Kidney capillary endothelial cell (primary cell): Measurements from ENCODE around the gene ZNF318.
"Not testable (repeated sequence)": the region's sequence is repeated elsewhere in the genome, so short reads cannot be mapped to it uniquely, and the experiment has no call there.

Experiments
- DNase-seq: peaks from one replicate; pipeline ENCODE4 v3.0.0-alpha.2; 2018; ENCODE audit warnings: low spot score

Gene ZNF318, protein sequence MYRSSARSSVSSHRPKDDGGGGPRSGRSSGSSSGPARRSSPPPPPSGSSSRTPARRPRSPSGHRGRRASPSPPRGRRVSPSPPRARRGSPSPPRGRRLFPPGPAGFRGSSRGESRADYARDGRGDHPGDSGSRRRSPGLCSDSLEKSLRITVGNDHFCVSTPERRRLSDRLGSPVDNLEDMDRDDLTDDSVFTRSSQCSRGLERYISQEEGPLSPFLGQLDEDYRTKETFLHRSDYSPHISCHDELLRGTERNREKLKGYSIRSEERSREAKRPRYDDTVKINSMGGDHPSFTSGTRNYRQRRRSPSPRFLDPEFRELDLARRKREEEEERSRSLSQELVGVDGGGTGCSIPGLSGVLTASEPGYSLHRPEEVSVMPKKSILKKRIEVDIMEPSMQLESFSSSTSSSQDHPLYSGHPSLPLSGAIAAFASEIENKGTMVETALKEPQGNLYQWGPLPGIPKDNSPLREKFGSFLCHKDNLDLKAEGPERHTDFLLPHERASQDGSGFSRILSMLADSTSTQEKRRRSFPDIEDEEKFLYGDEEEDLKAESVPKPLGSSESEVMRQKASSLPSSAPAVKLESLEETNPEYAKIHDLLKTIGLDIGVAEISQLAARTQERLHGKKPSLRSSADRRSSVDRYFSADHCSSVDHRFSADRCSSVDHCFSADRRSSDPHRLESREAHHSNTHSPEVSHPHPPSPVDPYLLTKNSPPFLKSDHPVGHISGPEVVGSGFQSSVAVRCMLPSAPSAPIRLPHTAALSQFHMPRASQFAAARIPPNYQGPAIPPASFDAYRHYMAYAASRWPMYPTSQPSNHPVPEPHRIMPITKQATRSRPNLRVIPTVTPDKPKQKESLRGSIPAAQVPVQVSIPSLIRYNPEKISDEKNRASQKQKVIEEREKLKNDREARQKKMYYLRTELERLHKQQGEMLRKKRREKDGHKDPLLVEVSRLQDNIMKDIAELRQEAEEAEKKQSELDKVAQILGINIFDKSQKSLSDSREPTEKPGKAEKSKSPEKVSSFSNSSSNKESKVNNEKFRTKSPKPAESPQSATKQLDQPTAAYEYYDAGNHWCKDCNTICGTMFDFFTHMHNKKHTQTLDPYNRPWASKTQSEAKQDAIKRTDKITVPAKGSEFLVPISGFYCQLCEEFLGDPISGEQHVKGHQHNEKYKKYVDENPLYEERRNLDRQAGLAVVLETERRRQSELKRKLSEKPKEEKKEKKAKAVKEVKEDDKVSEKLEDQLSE (N-terminal part only)

DNA sequence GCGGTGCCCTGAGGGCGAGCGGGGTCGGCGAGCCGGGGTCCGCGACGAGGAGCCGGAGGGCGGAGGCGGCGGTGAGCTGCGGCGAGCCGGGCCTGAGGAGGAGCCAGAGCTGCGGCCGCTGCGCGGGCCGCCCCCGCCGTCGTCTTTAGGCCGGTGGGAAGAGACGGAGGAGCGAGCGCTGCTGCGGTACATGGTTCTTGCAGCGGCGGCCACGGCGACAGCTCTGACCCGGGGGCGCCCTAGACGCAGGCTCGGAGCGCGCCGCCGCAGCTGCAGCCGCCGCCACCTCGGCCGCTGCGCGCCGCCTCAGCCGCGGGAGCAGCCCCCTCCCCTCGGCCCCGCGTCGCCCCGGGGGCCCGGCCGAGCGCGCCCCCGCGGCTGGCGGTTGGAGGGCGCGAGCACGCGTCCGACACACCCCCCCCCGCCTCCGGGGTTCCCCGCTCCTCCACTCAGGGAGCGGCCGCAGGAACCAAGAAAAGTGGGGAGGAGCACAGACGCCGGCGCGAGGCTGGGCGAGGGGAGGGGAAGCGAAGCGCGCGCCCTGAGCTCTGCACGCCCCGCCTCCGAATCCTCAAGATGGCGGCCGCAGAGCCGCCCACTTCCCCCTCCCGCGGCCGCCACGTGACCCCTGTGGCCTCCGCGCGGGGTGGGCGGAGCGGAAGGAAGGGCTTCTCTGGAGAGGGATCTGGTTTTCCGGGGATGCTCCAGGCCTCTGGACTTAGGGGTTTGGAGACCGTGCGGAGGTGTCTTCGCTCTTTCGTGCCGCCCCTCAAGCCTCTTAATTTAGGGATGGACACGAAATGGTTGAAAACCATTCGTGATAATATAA is at the start of gene ZNF318:
ZNF318 (minus strand) TSS at position 474 of the 829 bp plus-strand sequence; CDS start at position 192, 282 bp downstream.
- DNase-seq: peak; percentile 93

DNA sequence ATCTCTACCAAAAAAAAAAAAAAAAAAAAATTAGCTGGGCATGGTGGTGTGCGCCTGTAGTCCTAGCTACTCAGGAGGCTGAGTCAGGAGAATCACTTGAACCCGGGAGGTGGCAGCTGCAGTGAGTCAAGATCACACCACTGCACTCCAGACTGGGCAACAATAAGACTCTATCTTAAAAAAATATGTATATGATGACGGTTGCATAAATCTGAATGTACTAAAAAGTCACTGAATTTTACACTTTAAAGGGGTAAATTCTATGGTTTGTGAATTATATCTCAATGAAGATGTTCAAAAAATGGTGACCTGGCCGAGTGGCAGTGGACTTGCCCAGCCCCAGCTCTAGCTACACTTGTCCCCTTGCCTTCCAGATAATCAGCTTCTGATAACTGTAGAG is 47.5 kb upstream of the ZNF318 start:
- DNase-seq: no peak

DNA sequence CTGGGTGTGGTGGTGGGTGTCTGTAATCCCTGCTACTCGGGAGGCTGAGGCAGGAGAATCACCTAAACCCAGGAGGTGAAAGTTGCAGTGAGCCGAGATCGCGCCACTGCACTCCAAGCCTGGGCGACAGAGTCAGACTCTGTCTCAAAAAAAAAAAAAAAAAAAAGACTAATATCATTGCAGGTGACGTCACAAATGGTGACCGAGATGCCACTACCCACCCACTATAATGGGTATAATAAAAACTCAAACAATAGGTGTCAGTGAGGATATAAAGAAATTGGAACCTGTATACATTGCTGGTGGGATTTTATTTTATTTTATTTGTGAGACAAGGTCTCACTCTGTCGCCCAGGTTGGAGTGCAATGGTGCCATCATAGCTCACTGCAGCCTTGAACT is 45.8 kb upstream of the ZNF318 start:
- DNase-seq: not testable (repeated sequence)

- DNase-seq: no peak
These were observed 43.6 kb upstream of the ZNF318 start for GRCh38 chr6:43413002-43413401.

GRCh38 chr6:43412541-43412940 is 43.1 kb upstream of the ZNF318 start:
- no peak for DNase-seq

- DNase-seq: not testable (repeated sequence)
These were observed 41.3 kb upstream of the ZNF318 start for GRCh38 chr6:43410776-43411175.

- DNase-seq: no peak
These were observed 38.8 kb upstream of the ZNF318 start for GRCh38 chr6:43408259-43408658.

DNA sequence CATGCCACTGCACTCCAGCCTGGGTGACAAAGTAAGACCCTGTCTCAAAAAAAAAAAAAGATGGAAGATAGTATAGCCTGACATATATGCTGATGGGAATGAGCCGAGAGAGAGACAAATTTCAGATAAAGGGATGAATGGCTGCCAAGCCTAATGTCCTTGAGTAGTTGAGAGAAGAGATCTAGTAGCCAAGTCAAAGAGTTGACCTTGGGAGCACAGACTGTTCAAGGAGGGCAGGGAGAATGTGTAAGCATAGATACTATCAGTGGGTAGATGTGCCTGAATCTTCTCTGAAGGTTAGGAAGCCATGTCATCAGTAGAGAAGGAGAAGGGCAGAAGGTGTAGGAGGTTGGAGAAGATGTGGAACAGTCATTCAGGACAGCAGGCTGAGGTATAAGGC is 37.8 kb upstream of the ZNF318 start:
- no peak for DNase-seq

- peak; percentile 34 for DNase-seq
These were observed 35.9 kb upstream of the ZNF318 start for GRCh38 chr6:43405354-43405753.

DNA sequence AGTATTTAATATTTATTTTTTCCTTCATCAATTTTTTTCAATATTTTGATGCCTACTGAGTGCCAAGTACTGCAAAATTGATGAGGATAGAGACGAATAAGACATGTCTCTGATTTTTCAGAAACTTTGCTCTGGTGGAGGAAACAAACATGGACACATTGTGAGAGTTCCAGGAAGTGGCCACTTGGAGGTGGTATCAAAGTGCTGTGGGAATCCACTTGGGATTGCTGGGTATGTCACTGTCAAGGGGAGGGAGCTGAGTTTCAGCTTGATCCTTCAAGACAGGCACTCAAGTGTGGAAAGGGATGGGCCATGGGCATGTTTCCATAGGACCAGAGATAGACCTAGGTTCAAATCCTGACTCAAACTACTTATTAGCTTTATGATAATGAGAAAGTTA is 33.4 kb upstream of the ZNF318 start:
- DNase-seq: no peak

DNA sequence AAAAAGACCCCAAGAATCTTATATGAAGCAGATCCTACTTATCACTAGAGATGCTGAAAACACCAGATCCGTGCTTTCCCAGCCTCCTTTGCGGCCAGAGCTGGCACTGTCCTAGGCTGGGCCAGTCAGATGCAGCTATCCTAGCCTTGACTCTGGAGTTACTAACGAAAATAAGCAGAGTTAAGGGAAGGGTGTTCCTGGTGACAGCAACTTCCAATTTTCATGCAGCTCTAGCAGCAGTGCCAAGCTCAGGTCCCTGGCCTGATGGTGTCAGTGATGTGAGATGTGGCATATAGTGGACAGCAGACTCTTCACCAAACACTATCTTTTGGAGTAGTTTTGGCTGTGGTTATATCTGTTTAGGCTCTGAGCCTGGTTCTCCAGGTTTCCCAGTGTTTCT is 32.3 kb upstream of the ZNF318 start:
- no peak for DNase-seq

GRCh38 chr6:43399932-43400487 is 30.6 kb upstream of the ZNF318 start:
- DNase-seq: no peak

DNA sequence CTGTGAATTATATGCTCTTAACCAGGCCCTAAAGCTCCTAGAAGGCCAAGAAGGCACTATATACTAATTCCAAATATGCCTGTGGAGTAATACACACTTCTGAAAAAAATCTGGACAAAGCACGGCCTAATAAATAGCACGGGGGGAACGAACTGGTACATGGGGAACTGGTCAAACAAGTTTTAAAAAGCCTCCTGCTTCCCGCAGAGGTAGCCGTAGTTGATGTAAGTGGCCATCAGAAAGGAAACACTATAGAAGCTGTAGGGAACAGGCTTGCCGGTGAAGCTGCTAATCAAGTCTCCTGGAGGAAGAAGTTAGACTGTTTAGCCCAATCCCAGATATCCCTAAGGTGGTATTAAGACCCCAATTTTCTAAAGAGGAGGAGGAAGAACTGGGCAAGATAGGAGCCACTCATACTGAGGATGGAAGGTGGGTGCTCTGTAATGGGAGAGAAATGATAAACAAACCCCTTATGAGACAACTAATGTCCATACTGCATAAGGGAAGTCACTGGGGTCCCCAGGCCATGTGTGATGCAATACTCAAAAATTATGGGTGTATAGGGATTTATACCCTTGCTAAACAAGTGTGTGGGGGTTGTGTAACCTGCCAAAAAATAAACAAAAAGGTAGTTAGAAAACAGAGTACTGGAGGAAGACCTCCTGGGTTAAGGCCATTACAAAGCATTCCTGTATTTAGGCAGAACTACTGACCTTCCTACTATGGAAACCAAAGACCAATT is 27.1 kb upstream of the ZNF318 start:
- no peak for DNase-seq

GRCh38 chr6:43395776-43396175 is 26.3 kb upstream of the ZNF318 start:
- DNase-seq: no peak

DNA sequence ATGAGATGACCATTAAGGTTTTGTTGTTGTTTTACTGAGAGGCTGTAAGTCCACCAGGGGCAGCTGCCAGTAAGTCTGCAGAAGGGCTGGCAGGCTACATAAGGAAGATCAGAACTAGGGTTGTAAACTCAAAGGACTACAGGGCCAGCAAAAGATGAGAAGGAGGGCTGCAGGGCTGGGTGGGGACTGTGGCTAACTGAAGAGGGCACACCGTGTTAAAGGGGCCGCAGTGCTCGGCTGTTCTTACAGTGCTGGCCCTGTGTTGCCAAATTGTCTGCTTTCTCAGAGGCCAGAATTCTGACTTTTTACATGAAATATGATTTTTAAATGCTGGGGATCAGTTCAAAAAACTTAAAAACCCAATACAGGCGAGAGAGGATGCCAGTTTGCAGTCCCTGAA is 25.5 kb upstream of the ZNF318 start:
- no peak for DNase-seq

- DNase-seq: no peak
These were observed 24.2 kb upstream of the ZNF318 start for GRCh38 chr6:43393602-43394001.

DNA sequence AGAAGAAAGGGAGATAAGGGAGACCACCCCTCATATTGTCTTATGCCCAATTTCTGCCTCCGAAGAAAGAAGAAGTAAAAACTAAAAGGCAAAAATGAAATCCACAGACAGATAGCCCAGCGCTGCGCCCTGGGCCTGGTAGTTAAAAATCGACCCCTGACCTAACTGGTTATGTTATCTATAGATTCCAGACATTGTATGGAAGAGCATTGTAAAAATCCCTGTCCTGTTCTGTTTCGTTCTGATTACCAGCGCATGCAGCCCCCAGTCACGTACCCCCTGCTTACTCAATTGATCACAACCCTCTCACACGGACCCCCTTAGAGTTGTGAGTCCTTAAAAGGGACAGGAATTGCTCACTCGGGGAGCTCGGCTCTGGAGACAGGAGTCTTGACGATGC is 23.7 kb upstream of the ZNF318 start:
- not testable (repeated sequence) for DNase-seq

DNA sequence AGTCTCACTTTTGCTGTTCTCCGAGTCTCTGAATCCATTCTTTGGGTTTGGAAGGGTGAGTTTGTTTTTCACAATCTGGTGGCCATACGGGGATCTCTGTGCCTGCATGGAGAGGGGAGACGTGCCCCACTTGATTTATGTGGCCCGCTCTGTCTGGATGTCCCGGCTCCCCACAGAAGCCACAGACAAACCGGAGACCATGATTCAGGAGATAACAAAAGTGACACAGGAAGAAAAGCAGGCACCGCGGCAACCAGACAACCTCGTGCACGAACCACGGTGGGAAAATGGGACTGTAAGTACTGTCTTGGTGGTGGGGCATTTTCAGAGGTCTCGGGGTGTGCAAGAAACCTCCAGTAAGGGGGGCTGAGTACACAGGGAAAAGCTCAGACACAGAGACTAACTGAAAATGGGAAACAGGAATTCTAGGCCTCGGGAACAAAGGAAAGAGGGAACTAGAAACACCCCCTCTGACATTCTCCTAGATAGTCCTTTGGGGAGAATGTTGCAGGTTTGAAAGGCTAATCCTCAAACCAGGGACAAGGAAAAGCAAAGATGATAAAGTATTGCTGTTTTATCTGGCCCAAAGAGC is 22.1 kb upstream of the ZNF318 start:
- no peak for DNase-seq

DNA sequence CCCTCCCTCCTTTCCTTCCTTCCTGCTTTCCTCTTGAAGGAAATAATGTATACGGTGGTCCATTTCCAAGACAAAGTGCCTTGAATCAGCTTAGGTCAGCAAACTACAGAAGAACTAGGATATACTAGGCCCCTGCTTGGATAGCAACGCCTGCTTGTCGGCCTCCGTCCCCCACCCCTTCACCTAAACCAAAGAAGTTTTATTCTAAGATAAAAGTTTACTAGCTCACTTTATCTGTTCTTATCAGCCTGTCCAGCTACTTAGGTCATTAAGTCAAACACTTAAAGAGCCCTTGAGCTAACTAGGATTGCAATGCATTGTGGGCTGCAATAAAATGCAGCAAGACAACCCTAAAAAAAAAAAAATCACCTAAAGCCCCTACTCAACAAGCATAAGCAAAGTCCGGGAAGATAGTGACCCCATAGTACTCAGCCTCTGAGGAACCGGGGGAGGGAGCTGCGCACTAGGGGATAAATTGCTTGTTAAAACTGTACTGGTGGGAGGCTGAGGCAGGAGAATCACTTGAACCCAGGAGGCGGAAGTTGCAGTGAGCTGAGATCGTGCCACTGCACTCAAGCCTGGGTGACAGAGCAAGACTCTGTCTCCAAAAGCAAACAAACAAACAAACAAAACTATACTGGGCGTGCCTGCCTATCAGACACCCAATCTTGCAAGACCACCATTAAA is 21.4 kb upstream of the ZNF318 start:
- DNase-seq: not testable (repeated sequence)
